GM12878 (cell line): ENCODE results near the gene SNAPIN. TPM values are rescaled to one million over a fixed set of nuclear protein-coding genes. Genes with fewer than 3 reads are reported as not detected.

Source experiments
- ATAC-seq: fragments of 200-7000 bp; cut with Tn5 transposase; 3 replicates; pipeline ENCODE4 v1.9.1; 2020; ENCODE audit warnings: mild to moderate bottlenecking, moderate library complexity
- BruUV-seq: library from RNA; stranded (reverse); fragments of 400-500 nt; replicated peaks from 2 replicates; lab custom pipeline; 2021; lab: Mats Ljungman, UMichigan
- CTCF ChIA-PET: fragments of 300-600 bp; sonication (Branson Sonifier 250); formaldehyde crosslinking; extraction: SDS; loops from one replicate; lab custom pipeline; 2021; ENCODE audit warnings: inconsistent platforms; lab: Yijun Ruan, JAX
- POLR2A ChIA-PET: fragments of 350-600 bp; formaldehyde crosslinking; extraction: SDS; loops from one replicate; lab custom pipeline; 2021; ENCODE audit warnings: inconsistent platforms; lab: Charles Lee
- RAD21 ChIA-PET: fragments of 300-600 bp; sonication (Branson Sonifier 250); formaldehyde crosslinking; loops from one replicate; lab custom pipeline; 2023; ENCODE audit warnings: antibody characterized with exemption; ENCODE audit not compliant: unreplicated experiment; lab: Charles Lee
- SMC1A ChIA-PET: fragments of 300-600 bp; sonication (Branson Sonifier 250); formaldehyde crosslinking; loops from one replicate; lab custom pipeline; 2023; ENCODE audit not compliant: unreplicated experiment, uncharacterized antibody; lab: Charles Lee
- DNase-seq: peaks from one replicate; pipeline ENCODE4 v3.0.0-alpha.2; 2011; ENCODE audit warnings: low read depth, low spot score
- FAIRE-seq: peaks from 3 replicates; lab custom pipeline; 2011; peaks lifted over from hg19 to GRCh38; lab: Jason Lieb, UNC
- H2AFZ ChIP-seq: 2 replicates; pipeline ENCODE4 v1.6.0; 2011; ENCODE audit warnings: low read depth, low read length, control low read depth; ENCODE audit not compliant: control insufficient read depth
- H3K27ac ChIP-seq: 2 replicates; pipeline ENCODE4 v1.5.1; 2011; ENCODE audit warnings: control low read depth; ENCODE audit not compliant: control insufficient read depth, insufficient read depth
- H3K27me3 ChIP-seq, 2 experiments: replicated peaks in 1 of 2; 2 replicates each; pipeline versions ENCODE4 v1.6.0 to v1.6.1; 2011; ENCODE audit warnings: low read length in 1 of 2; ENCODE audit not compliant: control insufficient read depth in 2 of 2, insufficient read depth in 2 of 2
- H3K36me3 ChIP-seq, 2 experiments: 2 replicates each; pipeline ENCODE4 v1.5.1; 2011; ENCODE audit warnings: low read length in 1 of 2; ENCODE audit not compliant: control insufficient read depth in 2 of 2, insufficient read depth in 2 of 2
- H3K4me1 ChIP-seq: 2 replicates; pipeline ENCODE4 v1.6.1; 2011; ENCODE audit warnings: mild to moderate bottlenecking, low read length, moderate library complexity, mixed read lengths; ENCODE audit not compliant: control insufficient read depth, insufficient read depth
- H3K4me2 ChIP-seq: 2 replicates; pipeline ENCODE4 v1.6.0; 2011; ENCODE audit warnings: control low read depth; ENCODE audit not compliant: control insufficient read depth, insufficient read depth
- H3K4me3 ChIP-seq: fragments of 200-600 bp; sonication (generic); 2 replicates; pipeline ENCODE4 v1.5.1; 2016
- H3K79me2 ChIP-seq: 2 replicates; pipeline ENCODE4 v1.6.0; 2011; ENCODE audit warnings: low read length; ENCODE audit not compliant: control insufficient read depth, insufficient read depth
- H3K9ac ChIP-seq: 2 replicates; pipeline ENCODE4 v1.8.0; 2011; ENCODE audit warnings: low read length, control low read depth, mixed read lengths; ENCODE audit not compliant: control insufficient read depth, insufficient read depth
- H3K9me3 ChIP-seq: replicated peaks from 3 replicates; pipeline ENCODE4 v1.5.1; 2011; ENCODE audit warnings: mild to moderate bottlenecking, low read length; ENCODE audit not compliant: control insufficient read depth, insufficient read depth
- H4K20me1 ChIP-seq: 2 replicates; pipeline ENCODE4 v1.6.0; 2011; ENCODE audit not compliant: control insufficient read depth, insufficient read depth
- CHD1 ChIP-seq: IDR thresholded peaks from 2 replicates; pipeline ENCODE4 v1.6.1; 2012; ENCODE audit warnings: low read depth, low read length, improper control_type of control experiment
- FOXM1 ChIP-seq: IDR thresholded peaks from 2 replicates; pipeline ENCODE4 v1.6.1; 2012; ENCODE audit warnings: low read depth, mild to moderate bottlenecking, inconsistent platforms, low read length, moderate library complexity
- IRF4 ChIP-seq: IDR thresholded peaks from 2 replicates; pipeline ENCODE4 v1.6.1; 2011; ENCODE audit warnings: low read depth, low read length
- MTA2 ChIP-seq: fragments of 450-650 bp; IDR thresholded peaks from 2 replicates; pipeline ENCODE4 v1.6.1; 2016; ENCODE audit warnings: low read depth, mild to moderate bottlenecking, moderate library complexity
- NR2C2 ChIP-seq: IDR thresholded peaks from 2 replicates; pipeline ENCODE4 v1.6.1; 2011; ENCODE audit warnings: borderline replicate concordance, low read depth; ENCODE audit not compliant: control insufficient read depth, insufficient read length
- WGBS: methylation state at CpG from one replicate; pipeline ENCODE4 v1.1.6; 2016; ENCODE audit warnings: low lambda C conversion rate; ENCODE audit not compliant: insufficient replicate concordance, insufficient coverage; ENCODE audit errors: missing lambda C conversion rate; 5-methylcytosine and 5-hydroxymethylcytosine counted together
- in situ Hi-C: fragments of 300-500 bp; cut with MboI; formaldehyde crosslinking; loops from 9 replicates; pipeline ENCODE4 v1.14.3; 2018; ENCODE audit warnings: mixed read lengths
- intact Hi-C: fragments of 100-400 bp; cut with micrococcal nuclease; formaldehyde crosslinking; loops from one replicate; pipeline ENCODE4 v1.14.2; 2022; ENCODE audit not compliant: unreplicated experiment
- polyA plus RNA-seq, 11 experiments: library from polyadenylated mRNA; depleted of rRNA in 4 of 11; unstranded in 6 of 11; stranded (reverse) in 5 of 11; fragments of >200 nt; fragmentation: Nextera tagmentation in 4 of 11; fragmentation: Illumina TruSeq in 1 of 11; extraction: Ambion mirVana in 4 of 11; extraction: Trizol in 1 of 11; gene quantifications; 1 replicate in 1 of 11; 2 replicates in 10 of 11; pipeline versions ENCODE4 v1.2.1 to v1.2.3, GENCODE V29; 2011 to 2016; ENCODE audit warnings: inconsistent platforms in 2 of 11, missing spikeins in 2 of 11, low read depth in 1 of 11
- total RNA-seq, 4 experiments: library from RNA; depleted of rRNA in 3 of 4; stranded (reverse); fragments of >200 nt in 3 of 4; fragmentation: Illumina TruSeq in 1 of 4; extraction: Trizol in 1 of 4; gene quantifications; 2 replicates each; pipeline versions ENCODE4 v1.2.1 to v1.2.3, GENCODE V29; 2013 to 2021
- TF ChIP-seq, protein P1 (sequence below): fragments of 450-650 bp; IDR thresholded peaks from 2 replicates; pipeline ENCODE4 v1.6.1; 2017; ENCODE audit warnings: mild to moderate bottlenecking
- TF ChIP-seq, protein P2 (sequence below): fragments of 150-350 bp; IDR thresholded peaks from 2 replicates; pipeline ENCODE4 v1.6.1; 2016; ENCODE audit warnings: low read depth, low read length

The SNAPIN gene
- total and polyA plus RNA-seq, 10 of the 15 experiments (the other 5 are each of a cell fraction or from before 2014, with no cell fraction given), result 12.4 to 78.1 (median 38.6) TPM

DNA sequence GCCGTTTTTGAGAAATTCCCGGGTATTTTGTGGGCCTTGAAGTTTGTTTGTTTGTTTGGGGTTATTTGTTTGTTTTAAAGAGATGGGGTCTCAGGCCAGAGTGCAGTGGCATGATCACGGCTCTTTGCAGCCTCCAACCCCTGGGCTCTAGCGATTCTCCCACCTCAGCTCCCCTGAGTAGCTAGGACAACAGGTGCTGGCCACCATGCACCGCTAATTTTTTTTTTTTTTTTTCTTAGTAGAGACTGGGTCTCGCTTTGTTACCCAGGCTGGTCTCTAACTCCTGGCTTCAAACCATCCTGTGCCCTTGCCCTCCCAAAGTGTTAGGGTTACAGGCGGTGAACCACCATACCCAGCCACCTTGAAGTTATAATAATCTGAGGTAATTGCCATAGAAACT lies 22.6 kb upstream of the SNAPIN start:
- peaks cover 4 to 28% of the 10 kb centered on the region in 2 experiments for H3K36me3 ChIP-seq
- TF ChIP-seq NR2C2, result no peak
- TF ChIP-seq CHD1, result no peak
- TF ChIP-seq IRF4, result no peak
- no peak for TF ChIP-seq FOXM1
- ChIA-PET SMC1A (interaction anchor here (1.6 to 3.0 kb wide), 3 partner anchors 8 to 64 kb away, joined by 4 to 29 read pairs (median 13); no protein-coding TSS in a partner anchor), CTCF (interaction anchor here (0.7 to 2.7 kb wide), 5 partner anchors 17 to 351 kb away, joined by 5 to 11 read pairs (median 7); partner anchors contain the start of gene RAB13), RAD21 (interaction anchor here (2.3 kb wide), 1 partner anchor 351 kb away, joined by 9 read pairs; the partner anchor contains the start of gene RAB13), POLR2A (interaction anchor here (0.5 to 1.5 kb wide), 4 partner anchors 123 to 327 kb away, joined by 3 to 5 read pairs (median 4); partner anchors contain the start of gene SLC39A1)
- H2AFZ ChIP-seq, result no peak overlapping the region
- H3K27me3 ChIP-seq, result no peaks in the 10 kb centered on the region
- in situ Hi-C loops, result no loop called here
- H3K9ac ChIP-seq, result peak overlapping the region; percentile 97; the same call in 1 of the 2 replicates
- no peak for DNase-seq
- no peak overlapping the region for H3K27ac ChIP-seq
- intact Hi-C loops, result loop anchor here (2.0 kb wide), 1 partner anchor 35 kb away; the partner anchor contains the start of gene ILF2
- H4K20me1 ChIP-seq, result no peaks in the 10 kb centered on the region
- FAIRE-seq, result no peak
- peaks cover 33% of the 10 kb centered on the region for H3K79me2 ChIP-seq
- peak overlapping the region; percentile 89 for H3K4me3 ChIP-seq
- peaks cover 6% of the 10 kb centered on the region for H3K4me1 ChIP-seq
- WGBS, result 63% methylated on average over 7 of the region's 7 CpGs
- H3K9me3 ChIP-seq, result no peaks in the 10 kb centered on the region
- BruUV-seq, result no TSS peak
- ATAC-seq, result no peak
- H3K4me2 ChIP-seq, result peak overlapping the region; percentile 46; the same call in 1 of the 2 replicates

DNA sequence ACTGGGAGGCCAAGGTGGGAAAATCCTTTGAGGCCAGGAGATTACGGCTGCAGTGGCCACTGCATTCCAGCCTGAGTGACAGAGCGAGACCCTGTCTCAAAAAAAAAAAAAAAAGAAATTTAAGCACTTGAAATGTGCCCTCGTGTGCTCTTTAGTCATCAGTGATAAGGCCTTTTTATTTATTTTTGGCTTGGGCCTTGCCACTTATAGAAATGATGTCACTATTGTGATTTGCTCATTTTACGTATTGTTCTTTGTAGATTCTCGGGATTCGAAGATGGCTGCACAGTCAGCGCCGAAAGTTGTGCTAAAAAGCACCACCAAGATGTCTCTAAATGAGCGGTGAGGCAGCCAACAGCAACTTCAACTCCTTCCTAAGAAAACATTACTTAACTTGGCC lies 22.2 kb upstream of the SNAPIN start:
- Histone ChIP-seq H3K79me2 (peaks cover 33% of the 10 kb centered on the region), H4K20me1 (no peaks in the 10 kb centered on the region), H3K27ac (no peak overlapping the region), H3K9ac (no peak overlapping the region), H3K4me3 (peak overlapping the region; percentile 89), H3K9me3 (no peaks in the 10 kb centered on the region), H3K36me3 (peaks cover 4 to 32% of the 10 kb centered on the region in 2 experiments), H3K27me3 (no peaks in the 10 kb centered on the region), H2AFZ (no peak overlapping the region), H3K4me1 (peaks cover 6% of the 10 kb centered on the region), H3K4me2 (peak overlapping the region; percentile 46)
- no TSS peak for BruUV-seq
- SMC1A ChIA-PET, result interaction anchor here (1.1 to 1.8 kb wide), 3 partner anchors 17 to 64 kb away, joined by 3 to 5 read pairs (median 4); no protein-coding TSS in a partner anchor
- DNase-seq (no peak), ATAC-seq (no peak), FAIRE-seq (no peak)
- POLR2A ChIA-PET, result interaction anchor here (0.5 kb wide), 1 partner anchor 218 kb away, joined by 3 read pairs; no protein-coding TSS in a partner anchor
- RAD21 ChIA-PET, result interaction anchor here (2.4 kb wide), 1 partner anchor 64 kb away, joined by 7 read pairs; no protein-coding TSS in a partner anchor
- CTCF ChIA-PET, result interaction anchor here (1.6 kb wide), 1 partner anchor 64 kb away, joined by 5 read pairs; no protein-coding TSS in a partner anchor
- intact Hi-C loops (no loop called here), in situ Hi-C loops (no loop called here)
- WGBS, result 96% methylated on average over 9 of the region's 9 CpGs
- no peak for TF ChIP-seq MTA2
- TF ChIP-seq, protein P1, sequence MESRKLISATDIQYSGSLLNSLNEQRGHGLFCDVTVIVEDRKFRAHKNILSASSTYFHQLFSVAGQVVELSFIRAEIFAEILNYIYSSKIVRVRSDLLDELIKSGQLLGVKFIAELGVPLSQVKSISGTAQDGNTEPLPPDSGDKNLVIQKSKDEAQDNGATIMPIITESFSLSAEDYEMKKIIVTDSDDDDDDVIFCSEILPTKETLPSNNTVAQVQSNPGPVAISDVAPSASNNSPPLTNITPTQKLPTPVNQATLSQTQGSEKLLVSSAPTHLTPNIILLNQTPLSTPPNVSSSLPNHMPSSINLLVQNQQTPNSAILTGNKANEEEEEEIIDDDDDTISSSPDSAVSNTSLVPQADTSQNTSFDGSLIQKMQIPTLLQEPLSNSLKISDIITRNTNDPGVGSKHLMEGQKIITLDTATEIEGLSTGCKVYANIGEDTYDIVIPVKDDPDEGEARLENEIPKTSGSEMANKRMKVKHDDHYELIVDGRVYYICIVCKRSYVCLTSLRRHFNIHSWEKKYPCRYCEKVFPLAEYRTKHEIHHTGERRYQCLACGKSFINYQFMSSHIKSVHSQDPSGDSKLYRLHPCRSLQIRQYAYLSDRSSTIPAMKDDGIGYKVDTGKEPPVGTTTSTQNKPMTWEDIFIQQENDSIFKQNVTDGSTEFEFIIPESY, result no peak
- TF ChIP-seq, protein P2, sequence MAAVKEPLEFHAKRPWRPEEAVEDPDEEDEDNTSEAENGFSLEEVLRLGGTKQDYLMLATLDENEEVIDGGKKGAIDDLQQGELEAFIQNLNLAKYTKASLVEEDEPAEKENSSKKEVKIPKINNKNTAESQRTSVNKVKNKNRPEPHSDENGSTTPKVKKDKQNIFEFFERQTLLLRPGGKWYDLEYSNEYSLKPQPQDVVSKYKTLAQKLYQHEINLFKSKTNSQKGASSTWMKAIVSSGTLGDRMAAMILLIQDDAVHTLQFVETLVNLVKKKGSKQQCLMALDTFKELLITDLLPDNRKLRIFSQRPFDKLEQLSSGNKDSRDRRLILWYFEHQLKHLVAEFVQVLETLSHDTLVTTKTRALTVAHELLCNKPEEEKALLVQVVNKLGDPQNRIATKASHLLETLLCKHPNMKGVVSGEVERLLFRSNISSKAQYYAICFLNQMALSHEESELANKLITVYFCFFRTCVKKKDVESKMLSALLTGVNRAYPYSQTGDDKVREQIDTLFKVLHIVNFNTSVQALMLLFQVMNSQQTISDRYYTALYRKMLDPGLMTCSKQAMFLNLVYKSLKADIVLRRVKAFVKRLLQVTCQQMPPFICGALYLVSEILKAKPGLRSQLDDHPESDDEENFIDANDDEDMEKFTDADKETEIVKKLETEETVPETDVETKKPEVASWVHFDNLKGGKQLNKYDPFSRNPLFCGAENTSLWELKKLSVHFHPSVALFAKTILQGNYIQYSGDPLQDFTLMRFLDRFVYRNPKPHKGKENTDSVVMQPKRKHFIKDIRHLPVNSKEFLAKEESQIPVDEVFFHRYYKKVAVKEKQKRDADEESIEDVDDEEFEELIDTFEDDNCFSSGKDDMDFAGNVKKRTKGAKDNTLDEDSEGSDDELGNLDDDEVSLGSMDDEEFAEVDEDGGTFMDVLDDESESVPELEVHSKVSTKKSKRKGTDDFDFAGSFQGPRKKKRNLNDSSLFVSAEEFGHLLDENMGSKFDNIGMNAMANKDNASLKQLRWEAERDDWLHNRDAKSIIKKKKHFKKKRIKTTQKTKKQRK, result no peak
